ENCODE results near the gene QPCT.
"Not testable (repeated sequence)": the region's sequence is repeated elsewhere in the genome, so short reads cannot be mapped to it uniquely, and the experiment has no call there.

QPCT gene

GRCh38 chr2:37391711-37392110 lies 47.3 kb downstream of the QPCT start:
- DNase-seq (ENCODE audit: low read depth) = no peak

DNA sequence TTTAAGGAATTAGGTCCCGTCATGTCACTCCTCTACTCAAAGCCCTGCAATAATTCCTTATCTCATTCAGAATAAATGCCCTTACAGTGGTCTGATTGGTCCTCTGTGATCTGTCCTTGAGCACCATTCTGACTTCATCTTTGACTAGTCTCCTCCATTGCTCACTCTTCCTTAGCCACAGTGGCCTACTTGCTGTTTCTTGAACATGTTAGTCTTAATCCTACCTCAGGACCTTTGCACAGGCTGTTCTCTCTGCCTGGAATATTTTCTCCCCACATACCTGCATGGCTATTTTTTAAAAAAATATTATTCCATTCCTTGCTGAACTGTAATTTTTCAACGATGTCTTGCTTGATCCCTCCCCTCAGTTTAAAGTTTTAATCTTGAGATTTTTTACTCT lies 48.0 kb downstream of the QPCT start:
- no peak for DNase-seq (ENCODE audit: low read depth)

DNA sequence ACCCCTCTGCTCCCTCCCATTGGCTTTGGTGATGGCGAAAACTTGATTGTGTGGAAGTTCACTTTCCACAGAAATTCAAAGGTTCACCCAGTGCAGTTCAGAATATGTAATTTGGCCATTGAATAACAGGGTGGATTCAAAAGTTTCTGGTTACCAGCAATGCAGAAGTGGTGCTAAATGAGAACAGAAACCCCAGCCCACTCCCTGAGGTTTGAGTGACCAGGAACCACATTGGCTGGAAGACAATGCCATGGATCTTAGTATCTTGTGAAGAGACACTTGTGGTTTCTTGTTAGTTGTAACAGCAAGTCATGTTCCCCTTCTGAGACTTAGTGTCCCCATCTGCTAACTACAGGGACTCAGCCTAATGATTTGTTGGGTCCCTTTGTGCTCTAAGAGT lies 49.8 kb downstream of the QPCT start:
- DNase-seq (ENCODE audit: low read depth) = no peak

GRCh38 chr2:37394796-37395555 lies 50.5 kb downstream of the QPCT start:
- DNase-seq (ENCODE audit: low read depth) = no peak

- DNase-seq (ENCODE audit: low read depth) = no peak
Observed at GRCh38 chr2:37396890-37397565, 52.6 kb downstream of the QPCT start.

DNA sequence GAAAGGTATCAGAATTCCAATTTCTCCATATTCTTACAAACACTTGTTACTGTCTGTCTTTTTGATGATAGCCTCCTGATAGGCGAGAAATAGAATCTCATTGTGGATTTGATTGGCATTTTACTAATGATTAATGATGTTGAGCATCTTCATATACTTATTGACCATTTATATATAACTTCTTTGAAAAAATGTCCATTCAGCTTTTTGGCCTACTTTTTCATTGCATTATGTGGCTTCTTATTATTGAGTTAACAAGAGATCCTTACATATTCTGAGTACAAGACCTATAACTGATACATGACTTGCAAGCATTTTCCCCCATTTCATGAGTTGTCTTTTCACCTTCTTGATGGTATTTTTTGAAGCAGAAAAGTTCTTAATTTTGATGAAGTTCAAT lies 54.6 kb downstream of the QPCT start:
- no peak for DNase-seq (ENCODE audit: low read depth)

GRCh38 chr2:37400041-37400440 lies 55.6 kb downstream of the QPCT start:
- no peak for DNase-seq (ENCODE audit: low read depth)

- no peak for DNase-seq (ENCODE audit: low read depth)
Observed at GRCh38 chr2:37402636-37403035, 58.2 kb downstream of the QPCT start.

DNA sequence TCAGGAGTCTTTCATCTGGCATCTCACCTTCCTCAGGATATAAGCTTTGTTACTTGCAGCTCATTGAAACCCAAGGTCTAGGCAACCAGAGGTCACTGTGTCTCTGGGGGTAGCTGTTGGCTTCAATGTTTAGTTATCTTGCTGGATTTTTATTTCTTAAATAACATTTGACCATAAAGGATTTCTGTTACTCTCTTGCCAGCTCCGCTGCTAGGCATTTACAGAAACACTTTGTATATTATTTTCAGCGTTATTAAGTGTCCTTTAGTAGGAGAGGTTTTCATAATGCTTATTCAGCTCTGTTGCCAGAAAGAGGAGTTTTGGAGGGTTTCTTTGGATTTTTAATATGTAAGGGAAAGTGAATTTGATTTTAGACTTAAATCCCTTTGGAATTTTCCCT lies 61.4 kb downstream of the QPCT start:
- DNase-seq (ENCODE audit: low read depth) = no peak

- DNase-seq (ENCODE audit: low read depth) = no peak
Observed at GRCh38 chr2:37412231-37412630, 67.8 kb downstream of the QPCT start.

- DNase-seq (ENCODE audit: low read depth) = not testable (repeated sequence)
Observed at GRCh38 chr2:37413911-37414469, 69.6 kb downstream of the QPCT start.

GRCh38 chr2:37414470-37414949 lies 70.1 kb downstream of the QPCT start:
- DNase-seq (ENCODE audit: low read depth) = no peak

GRCh38 chr2:37415128-37415820 lies 70.8 kb downstream of the QPCT start:
- no peak for DNase-seq (ENCODE audit: low read depth)

- no peak for DNase-seq (ENCODE audit: low read depth)
Observed at GRCh38 chr2:37417321-37417720, 72.9 kb downstream of the QPCT start.

DNA sequence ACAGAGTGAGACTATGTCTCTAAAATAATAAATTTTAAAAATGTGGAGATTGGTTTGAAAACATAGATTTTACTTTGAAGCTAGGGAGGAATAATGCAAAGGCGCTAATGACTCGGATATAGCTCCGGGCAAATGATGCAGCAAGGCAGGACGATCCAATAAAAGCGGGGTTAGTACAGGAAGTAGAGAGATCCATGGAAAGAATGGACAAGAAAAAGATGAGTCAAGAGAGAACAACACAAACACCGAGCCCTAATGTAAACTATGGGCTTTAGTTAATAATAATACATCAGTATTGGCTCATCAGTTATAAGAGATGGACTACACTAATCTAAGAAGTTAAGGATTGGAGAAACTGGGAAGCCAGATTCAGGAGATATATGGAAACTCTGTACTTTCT lies 74.5 kb downstream of the QPCT start:
- DNase-seq (ENCODE audit: low read depth) = no peak

GRCh38 chr2:37421686-37422085 lies 77.3 kb downstream of the QPCT start:
- DNase-seq (ENCODE audit: low read depth) = no peak

- DNase-seq (ENCODE audit: low read depth) = no peak
Observed at GRCh38 chr2:37422816-37423215, 78.4 kb downstream of the QPCT start.
